Activated gamma-delta T cell treated with Interleukin-2 at 50 U/mL for 16 hours (primary cell): ENCODE data around the gene EPB41.

Experiments used
- DNase-seq: peaks from one replicate; pipeline ENCODE4 v3.0.0-alpha.2; 2020

EPB41 gene

DNA sequence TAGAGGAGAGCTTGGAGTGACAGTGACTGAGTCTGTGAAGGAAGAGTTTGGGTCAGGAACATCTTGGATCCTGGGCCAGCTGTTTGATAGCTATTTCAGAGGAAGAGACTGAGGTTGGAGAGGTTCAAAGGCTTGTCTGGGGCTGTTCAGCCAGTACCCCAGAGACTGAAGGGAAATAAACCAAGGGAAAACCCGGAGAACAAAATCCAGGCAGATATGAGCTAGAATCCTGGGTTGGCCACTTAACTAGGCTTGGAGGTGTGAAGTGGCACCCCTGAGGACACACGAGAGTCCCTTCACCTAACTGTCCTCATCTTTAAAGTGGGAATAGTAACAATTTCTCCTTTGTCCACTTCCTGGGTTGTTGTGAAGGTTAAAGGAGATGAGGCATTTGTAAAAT lies 23.1 kb upstream of the EPB41 start:
- DNase-seq, result no peak

DNA sequence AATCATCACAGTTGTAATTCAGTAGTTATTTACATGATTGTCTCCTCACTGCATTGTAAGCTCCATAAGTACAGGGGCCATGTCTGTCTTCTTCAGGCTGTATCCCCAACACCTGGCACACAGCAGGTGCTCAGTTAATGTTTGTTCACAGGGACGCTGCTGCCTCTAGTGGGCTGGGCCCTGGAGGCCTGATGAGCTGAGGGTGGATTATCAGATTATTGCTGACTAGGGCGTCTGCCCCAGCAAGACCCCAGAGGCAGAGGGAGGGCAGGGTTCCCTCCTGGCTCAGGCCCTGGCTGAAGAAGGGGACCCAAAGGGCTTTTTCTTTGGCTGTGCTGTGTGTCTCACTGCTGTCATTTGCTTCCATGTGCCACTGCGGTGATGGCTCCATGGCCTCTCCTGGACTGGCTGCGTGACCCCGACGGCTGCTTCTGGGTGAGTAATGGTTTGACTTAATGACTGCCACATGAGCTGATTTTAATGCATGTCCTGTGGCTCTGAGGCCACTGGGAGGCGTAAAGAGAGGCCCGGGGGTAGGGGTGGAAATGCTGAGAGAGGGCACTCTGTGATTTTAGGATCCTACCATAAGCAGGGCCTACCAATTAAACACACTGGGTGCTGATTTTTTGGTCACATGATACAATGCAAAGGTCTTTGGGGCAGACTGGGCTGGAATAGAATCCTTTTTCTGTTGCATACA lies 20.8 kb upstream of the EPB41 start:
- peak; percentile 12 for DNase-seq

DNA sequence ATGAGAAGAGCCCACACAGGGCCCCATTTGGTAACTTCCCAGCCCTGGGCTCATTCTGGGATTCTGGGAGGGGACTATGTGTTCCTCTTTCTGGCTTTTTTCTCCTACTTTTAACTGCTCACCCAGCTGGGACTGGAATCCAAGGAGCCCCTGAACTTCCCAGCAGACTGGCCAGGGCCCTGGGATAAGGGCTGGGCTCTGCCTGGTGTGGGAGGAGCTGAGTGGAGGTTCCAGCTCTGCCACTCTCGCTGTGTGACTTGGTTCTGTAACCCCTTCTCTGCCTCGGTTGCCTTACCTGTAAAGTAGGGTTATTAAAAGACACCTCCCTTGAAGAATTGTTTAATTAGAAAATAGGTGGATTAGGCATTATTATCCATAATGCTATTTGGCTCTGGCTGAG lies 19.6 kb upstream of the EPB41 start:
- DNase-seq, result no peak

GRCh38 chr1:28895896-28896608 lies 18.3 kb upstream of the EPB41 start:
- DNase-seq, result no peak

DNA sequence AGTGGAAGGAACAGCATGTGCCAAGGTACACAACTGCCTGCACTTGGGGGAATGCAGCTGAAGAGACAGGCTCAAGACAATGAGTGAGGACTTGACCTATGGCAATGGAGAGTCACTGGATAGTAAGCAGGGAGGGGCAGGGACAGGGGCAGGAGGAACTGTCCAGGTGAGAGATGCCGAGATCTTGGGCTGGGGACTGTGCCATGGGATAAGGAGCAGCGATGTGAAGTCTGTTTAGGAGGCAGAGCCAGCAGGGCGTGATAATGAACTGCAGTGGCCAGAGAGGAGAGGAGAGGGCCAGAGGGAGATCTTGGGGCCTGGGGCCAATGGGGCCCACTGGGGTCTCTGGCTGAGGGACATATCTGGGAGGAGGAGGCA lies 17.8 kb upstream of the EPB41 start:
- DNase-seq, result no peak

- DNase-seq, result no peak
Measured at GRCh38 chr1:28897789-28898188, 16.6 kb upstream of the EPB41 start.

- no peak for DNase-seq
Measured at GRCh38 chr1:28898405-28898881, 15.9 kb upstream of the EPB41 start.

DNA sequence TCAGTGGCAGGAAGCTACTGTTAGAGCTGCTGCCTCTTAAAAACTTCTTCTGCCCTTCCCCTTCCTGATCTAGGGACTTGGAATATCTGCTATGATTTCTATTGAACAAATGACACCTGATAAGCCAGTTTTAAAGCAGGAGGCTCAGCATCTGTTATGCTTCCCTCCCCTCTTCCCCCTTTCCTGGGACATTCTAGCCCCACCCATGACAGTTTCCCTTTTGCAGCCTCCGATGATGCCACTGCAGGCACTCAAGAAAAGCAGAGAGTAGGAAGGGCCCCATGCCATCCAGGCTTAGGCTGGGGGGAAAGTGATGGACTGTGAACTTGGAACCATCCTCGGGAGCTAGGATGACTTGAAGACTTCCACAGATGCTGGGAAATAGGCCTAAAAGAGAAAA lies 15.1 kb upstream of the EPB41 start:
- DNase-seq, result no peak

DNA sequence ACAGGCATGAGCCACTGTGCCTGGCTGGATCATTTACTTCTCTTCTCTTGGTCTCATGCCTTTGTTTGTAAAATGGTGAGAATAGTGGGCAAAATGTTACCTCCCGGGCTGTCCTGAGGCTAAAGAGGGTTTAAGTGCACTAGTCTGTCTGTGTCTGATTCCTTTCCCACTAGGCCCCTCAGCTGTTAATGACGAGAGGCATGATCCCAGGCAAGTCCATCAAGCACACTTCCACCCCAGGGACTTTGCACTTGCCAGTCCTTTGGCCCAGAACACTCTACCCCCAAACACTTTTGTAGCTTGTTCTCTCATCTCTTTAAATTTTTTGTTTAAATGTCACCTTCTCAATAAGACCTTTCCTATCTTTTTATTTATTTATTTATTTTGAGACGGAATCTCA lies 13.8 kb upstream of the EPB41 start:
- DNase-seq, result no peak

DNA sequence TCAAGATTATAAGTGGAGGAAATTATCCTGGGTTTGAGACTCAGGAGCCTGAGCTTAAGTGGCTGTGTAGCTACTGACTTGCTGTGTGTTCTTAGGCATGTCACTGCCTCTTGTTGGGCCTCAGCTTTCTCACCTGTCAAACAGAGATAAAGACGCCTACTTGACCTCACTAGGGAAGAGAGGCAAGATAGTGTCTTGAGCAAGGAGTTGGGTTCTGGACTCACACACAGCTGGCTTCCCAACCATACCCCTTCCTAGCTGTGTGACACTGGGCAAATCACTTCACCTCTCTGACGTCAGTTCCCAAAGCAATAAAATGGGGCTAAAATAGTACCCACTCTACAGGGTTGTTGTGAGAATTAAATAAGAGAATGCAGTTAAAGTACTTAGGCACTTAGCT lies 11.6 kb upstream of the EPB41 start:
- DNase-seq, result no peak

- DNase-seq, result no peak
Measured at GRCh38 chr1:28905921-28906666, 8.3 kb upstream of the EPB41 start.

- DNase-seq, result no peak
Measured at GRCh38 chr1:28909198-28909597, 5.2 kb upstream of the EPB41 start.

GRCh38 chr1:28910379-28911115 lies 3.8 kb upstream of the EPB41 start:
- no peak for DNase-seq

GRCh38 chr1:28913786-28914227 lies 562 bp upstream of the EPB41 start:
- no peak for DNase-seq

GRCh38 chr1:28915031-28915895 lies 894 bp downstream of the EPB41 start:
- DNase-seq, result peak; percentile 50

DNA sequence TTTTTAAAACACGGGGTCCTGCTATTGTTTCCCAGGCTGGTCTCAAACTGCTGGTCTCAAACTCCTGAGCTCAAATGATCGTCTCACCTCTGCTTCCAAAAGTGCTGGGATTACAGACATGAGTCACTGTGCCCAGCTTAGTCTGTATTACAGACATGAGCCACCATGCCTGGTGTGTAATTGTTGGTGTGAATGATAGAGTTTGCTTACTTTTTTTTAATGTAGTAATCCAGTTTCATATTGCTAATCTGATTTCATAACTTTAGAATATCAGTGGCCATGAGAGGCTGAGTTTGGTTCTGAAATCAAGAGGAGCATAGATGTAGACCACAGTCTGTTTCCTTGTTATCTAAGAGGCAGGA lies 3.4 kb downstream of the EPB41 start:
- no peak for DNase-seq

GRCh38 chr1:28921286-28921869 lies 7.0 kb downstream of the EPB41 start:
- DNase-seq, result no peak

- DNase-seq, result no peak
Measured at GRCh38 chr1:28925350-28925891, 11.1 kb downstream of the EPB41 start.

DNA sequence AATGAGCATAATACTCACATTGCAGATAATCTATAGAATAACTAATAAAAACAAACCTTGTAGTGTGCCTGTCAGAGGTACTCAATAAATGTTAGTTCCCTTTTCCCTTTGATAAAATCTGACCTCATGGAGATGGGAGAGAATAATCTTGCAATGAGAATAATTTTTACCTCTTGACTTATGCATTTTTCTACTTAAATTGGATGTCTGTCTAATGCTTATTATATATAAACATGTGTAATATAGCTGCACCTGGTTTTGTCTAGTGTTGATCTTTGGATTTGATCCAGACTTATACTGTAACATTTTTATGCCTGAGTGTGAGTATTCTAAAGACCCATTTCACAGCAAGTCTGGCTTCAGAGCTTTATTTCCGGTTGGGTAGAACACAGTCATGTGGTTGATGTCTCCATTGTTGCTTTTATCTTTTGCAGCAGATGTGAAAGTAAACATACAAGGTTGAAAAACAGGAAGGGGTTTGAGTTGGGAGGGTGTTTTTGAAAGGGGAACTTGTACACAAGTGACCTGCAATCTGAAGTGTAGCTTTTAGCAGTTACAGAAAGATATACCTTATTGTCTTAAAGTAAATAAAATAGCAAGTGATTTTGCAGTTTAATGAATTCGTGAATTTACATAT lies 12.4 kb downstream of the EPB41 start:
- peak; percentile 49 for DNase-seq

GRCh38 chr1:28927266-28927647 lies 12.9 kb downstream of the EPB41 start:
- DNase-seq, result no peak
